Prostate gland (tissue), 2 donors: ENCODE data around the gene CTBP2.

Experiments
- CTCF ChIP-seq, 4 experiments: fragments of 200-600 bp in 2 of 4; fragments of 450-650 bp in 2 of 4; sonication (generic) in 2 of 4; IDR thresholded peaks; 1 replicate in 3 of 4; 2 replicates in 1 of 4; pipeline ENCODE4 v1.5.1; 2016 to 2019; ENCODE audit warnings: antibody characterized with exemption in 4 of 4, mild to moderate bottlenecking in 2 of 4, moderate library complexity in 2 of 4
- POLR2A ChIP-seq: fragments of 450-650 bp; IDR thresholded peaks from one replicate; pipeline ENCODE4 v1.6.1; 2016; ENCODE audit warnings: antibody characterized with exemption, mild to moderate bottlenecking
- POLR2AphosphoS5 ChIP-seq: sonication (generic); formaldehyde crosslinking; IDR thresholded peaks from one replicate; pipeline ENCODE4 v1.6.1; 2017; ENCODE audit warnings: antibody characterized with exemption

- TF ChIP-seq CTCF (IDR thresholded peaks at IDR 0.05) (no peak), POLR2A (no peak), POLR2AphosphoS5 (no peak)
Measured at GRCh38 chr10:125082881-125083575, 77.3 kb downstream of the CTBP2 start.
